Ectodermal cell (in vitro differentiated cells): ENCODE measurements around the gene PRICKLE2. TPM values are rescaled to one million over a fixed set of nuclear protein-coding genes. Genes with fewer than 3 reads are reported as not detected.

Source experiments
- H3K27ac ChIP-seq: 2 replicates; pipeline ENCODE4 v1.7.0; 2013; ENCODE audit warnings: mild to moderate bottlenecking, low read depth, low read length; ENCODE audit not compliant: insufficient read depth, poor library complexity, severe bottlenecking
- H3K27me3 ChIP-seq: 2 replicates; pipeline ENCODE4 v1.7.0; 2013; ENCODE audit warnings: mild to moderate bottlenecking, low read length; ENCODE audit not compliant: insufficient read depth, control insufficient read depth, poor library complexity, severe bottlenecking
- H3K36me3 ChIP-seq: one replicate; pipeline ENCODE4 v1.7.0; 2013; ENCODE audit warnings: low read length; ENCODE audit not compliant: control insufficient read depth, insufficient read depth
- H3K4me1 ChIP-seq: one replicate; pipeline ENCODE4 v1.7.0; 2013; ENCODE audit warnings: low read length; ENCODE audit not compliant: control insufficient read depth, insufficient read depth
- H3K4me3 ChIP-seq: 2 replicates; pipeline ENCODE4 v1.7.0; 2013; ENCODE audit warnings: low read depth, low read length, control low read depth; ENCODE audit not compliant: insufficient read depth
- H3K9me3 ChIP-seq: 2 replicates; pipeline ENCODE4 v1.7.0; 2013; ENCODE audit warnings: mild to moderate bottlenecking, low read length, moderate library complexity; ENCODE audit not compliant: control insufficient read depth
- WGBS, 2 experiments: methylation state at CpG; one replicate each; pipeline ENCODE4 v1.1.7; 2013; ENCODE audit warnings: missing lambda C conversion rate in 2 of 2; 5-methylcytosine and 5-hydroxymethylcytosine counted together
- polyA plus RNA-seq, 4 experiments: library from polyadenylated mRNA; stranded (reverse); fragments of 50-300 nt; gene quantifications; one replicate each; pipeline ENCODE4 v1.2.3, GENCODE V29; 2013

PRICKLE2 gene, protein sequence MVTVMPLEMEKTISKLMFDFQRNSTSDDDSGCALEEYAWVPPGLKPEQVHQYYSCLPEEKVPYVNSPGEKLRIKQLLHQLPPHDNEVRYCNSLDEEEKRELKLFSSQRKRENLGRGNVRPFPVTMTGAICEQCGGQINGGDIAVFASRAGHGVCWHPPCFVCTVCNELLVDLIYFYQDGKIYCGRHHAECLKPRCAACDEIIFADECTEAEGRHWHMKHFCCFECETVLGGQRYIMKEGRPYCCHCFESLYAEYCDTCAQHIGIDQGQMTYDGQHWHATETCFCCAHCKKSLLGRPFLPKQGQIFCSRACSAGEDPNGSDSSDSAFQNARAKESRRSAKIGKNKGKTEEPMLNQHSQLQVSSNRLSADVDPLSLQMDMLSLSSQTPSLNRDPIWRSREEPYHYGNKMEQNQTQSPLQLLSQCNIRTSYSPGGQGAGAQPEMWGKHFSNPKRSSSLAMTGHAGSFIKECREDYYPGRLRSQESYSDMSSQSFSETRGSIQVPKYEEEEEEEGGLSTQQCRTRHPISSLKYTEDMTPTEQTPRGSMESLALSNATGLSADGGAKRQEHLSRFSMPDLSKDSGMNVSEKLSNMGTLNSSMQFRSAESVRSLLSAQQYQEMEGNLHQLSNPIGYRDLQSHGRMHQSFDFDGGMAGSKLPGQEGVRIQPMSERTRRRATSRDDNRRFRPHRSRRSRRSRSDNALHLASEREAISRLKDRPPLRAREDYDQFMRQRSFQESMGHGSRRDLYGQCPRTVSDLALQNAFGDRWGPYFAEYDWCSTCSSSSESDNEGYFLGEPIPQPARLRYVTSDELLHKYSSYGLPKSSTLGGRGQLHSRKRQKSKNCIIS
- 9.2 TPM for polyA plus RNA-seq (2013, experiment 1 of 4)
- 8.7 TPM for polyA plus RNA-seq (2013, experiment 2 of 4)
- polyA plus RNA-seq (2013, experiment 3 of 4) = 6.6 TPM
- 6.5 TPM for polyA plus RNA-seq (2013, experiment 4 of 4)

DNA sequence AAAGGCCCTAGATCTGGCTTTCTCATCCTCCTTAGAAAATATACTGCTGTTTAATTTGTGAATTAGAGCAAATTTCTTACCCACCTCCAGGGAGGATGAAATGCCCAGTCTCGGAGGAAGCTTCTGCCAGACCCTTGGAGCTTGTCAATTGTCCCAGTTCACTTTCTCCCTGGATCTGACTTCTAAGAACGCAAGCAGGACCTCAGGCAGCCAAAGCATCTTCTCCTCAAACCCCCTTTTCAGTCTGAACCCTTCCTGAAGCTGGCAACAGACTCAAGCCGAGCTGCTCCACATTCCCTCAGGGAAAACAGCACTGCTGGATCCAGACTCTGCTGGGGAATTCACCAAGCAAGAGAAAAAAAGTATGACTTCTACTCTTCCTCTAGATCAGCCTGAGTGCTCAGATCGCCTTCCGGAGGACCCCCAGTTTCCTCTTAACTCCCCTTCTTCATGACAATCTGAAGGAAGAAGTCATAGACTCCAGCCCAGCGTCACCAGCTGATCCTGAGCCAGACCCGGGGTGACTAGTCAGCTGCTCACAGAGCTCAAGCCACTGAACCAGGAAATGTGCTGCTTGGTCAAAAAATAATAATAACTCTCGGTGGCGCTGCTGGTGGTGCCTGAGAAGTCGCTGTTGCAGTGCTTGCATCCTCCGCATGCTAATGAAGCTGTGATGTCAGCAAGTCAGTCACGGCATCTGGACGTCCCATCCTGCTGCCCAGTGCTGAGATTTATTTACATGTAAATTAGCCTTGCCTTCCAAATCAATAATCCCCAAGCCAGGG, at the start of gene PRICKLE2:
Gene PRICKLE2, minus strand, starts transcription at position 641 of the 785 bp plus-strand sequence. CDS start 26,539 bp downstream, outside the sequence.
- peaks cover 45% of the 10 kb centered on the region for H3K4me1 ChIP-seq
- H3K9me3 ChIP-seq = no peaks in the 10 kb centered on the region
- no peaks in the 10 kb centered on the region for H3K36me3 ChIP-seq
- H3K27me3 ChIP-seq = no peaks in the 10 kb centered on the region
- WGBS, 2 experiments = 16 to 17% methylated on average over 13 of the region's 13 CpGs
- H3K27ac ChIP-seq = peak within 1 kb of the TSS; percentile 77
- H3K4me3 ChIP-seq = peak within 1 kb of the TSS; percentile 32

DNA sequence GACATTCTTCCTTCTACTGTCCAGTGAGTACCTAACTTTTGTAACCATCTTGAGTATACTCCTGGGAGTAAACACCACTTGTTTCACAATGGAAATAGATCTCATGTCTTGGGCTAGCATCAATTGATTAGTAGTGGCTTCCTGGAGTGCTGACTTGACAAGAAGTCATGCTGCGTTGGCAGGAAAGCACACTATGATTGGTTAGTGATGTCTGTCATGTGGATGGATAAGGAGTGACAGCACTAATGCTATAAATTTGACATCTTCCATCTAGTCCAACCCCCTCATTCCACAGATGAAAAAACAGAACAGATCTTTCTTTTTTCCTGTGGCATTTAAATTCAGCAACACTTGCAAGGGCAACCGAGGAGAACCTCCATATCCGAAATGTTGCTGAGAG, 47.6 kb upstream of the PRICKLE2 start:
- H3K4me1 ChIP-seq = no peaks in the 10 kb centered on the region
- no peaks in the 10 kb centered on the region for H3K36me3 ChIP-seq
- H3K9me3 ChIP-seq = peaks cover 5% of the 10 kb centered on the region
- H3K4me3 ChIP-seq = no peak overlapping the region
- H3K27me3 ChIP-seq = peaks cover 4% of the 10 kb centered on the region
- no peak overlapping the region for H3K27ac ChIP-seq
- WGBS, 2 experiments = 93 to 98% methylated on average over 3 of the region's 3 CpGs

DNA sequence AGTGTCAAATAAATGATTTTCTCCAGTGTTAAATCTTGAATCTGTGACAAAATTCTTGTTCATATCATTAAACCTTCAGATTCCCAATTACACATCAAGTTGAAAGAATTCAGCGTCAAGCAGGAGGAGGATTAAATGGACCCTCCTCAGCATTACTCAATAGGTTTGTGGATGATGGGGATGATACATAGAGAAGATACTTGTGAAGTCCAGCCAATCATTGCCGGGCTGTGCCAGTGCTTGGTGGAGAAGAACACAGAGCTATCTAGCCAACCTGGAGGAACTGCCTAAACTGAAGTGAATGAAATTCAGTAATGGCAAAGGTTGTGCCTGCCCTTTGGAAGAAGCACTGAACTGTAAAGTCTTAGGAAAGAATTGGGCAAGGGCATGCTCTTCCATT, 47.0 kb upstream of the PRICKLE2 start:
- H3K36me3 ChIP-seq = no peaks in the 10 kb centered on the region
- H3K4me3 ChIP-seq = no peak overlapping the region
- peaks cover 5% of the 10 kb centered on the region for H3K9me3 ChIP-seq
- WGBS, 2 experiments = 95 to 97% methylated on average over 2 of the region's 2 CpGs
- no peak overlapping the region for H3K27ac ChIP-seq
- H3K27me3 ChIP-seq = peaks cover 4% of the 10 kb centered on the region
- peaks cover 4% of the 10 kb centered on the region for H3K4me1 ChIP-seq

DNA sequence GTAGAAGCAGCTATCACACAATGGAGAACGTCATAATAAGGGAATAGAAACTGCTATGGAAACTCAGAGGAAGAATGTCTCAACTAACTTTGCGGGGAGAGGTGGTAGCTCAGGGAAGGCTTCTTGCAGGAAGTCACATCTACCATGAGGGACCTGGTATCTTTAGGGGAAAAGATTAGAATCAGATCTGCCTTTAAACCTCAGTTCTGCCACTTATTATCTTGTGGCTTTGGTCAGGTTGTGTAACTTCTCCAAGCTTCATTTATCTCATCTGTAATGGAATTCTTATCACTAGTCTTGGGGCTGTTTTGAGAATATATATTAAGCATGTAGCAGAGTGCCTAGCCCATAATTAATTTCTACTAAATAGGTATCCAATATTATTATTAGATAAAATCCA, 46.4 kb upstream of the PRICKLE2 start:
- peaks cover 5% of the 10 kb centered on the region for H3K9me3 ChIP-seq
- peaks cover 4% of the 10 kb centered on the region for H3K27me3 ChIP-seq
- no peaks in the 10 kb centered on the region for H3K36me3 ChIP-seq
- H3K4me1 ChIP-seq = peaks cover 11% of the 10 kb centered on the region
- no peak overlapping the region for H3K4me3 ChIP-seq
- 90% methylated on average over 2 of the region's 2 CpGs for WGBS, 2 experiments
- no peak overlapping the region for H3K27ac ChIP-seq

DNA sequence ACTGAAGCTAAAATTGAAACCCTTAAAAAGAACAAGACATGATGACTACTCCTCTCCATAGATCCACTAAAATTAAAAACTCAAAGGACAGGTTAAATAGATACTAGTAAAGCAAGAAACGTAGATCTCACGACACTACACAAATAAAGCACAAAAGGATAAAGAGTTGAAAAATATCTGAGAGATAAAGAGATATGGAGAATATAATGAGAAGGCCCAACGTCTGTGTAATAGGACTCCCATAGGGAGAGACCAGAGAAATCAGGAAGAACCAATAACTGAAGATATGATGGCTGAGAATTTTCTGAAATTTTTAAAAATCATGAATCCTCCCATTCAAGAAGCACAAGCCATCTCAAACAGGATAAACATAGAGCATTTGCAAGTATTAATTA, 45.6 kb upstream of the PRICKLE2 start:
- Histone ChIP-seq H3K9me3 (peaks cover 5% of the 10 kb centered on the region), H3K4me1 (peaks cover 19% of the 10 kb centered on the region), H3K27me3 (peaks cover 4% of the 10 kb centered on the region), H3K36me3 (no peaks in the 10 kb centered on the region), H3K27ac (no peak overlapping the region), H3K4me3 (no peak overlapping the region)
- WGBS, 2 experiments = 75 to 97% methylated on average over 1 to 3 of the region's 3 CpGs

DNA sequence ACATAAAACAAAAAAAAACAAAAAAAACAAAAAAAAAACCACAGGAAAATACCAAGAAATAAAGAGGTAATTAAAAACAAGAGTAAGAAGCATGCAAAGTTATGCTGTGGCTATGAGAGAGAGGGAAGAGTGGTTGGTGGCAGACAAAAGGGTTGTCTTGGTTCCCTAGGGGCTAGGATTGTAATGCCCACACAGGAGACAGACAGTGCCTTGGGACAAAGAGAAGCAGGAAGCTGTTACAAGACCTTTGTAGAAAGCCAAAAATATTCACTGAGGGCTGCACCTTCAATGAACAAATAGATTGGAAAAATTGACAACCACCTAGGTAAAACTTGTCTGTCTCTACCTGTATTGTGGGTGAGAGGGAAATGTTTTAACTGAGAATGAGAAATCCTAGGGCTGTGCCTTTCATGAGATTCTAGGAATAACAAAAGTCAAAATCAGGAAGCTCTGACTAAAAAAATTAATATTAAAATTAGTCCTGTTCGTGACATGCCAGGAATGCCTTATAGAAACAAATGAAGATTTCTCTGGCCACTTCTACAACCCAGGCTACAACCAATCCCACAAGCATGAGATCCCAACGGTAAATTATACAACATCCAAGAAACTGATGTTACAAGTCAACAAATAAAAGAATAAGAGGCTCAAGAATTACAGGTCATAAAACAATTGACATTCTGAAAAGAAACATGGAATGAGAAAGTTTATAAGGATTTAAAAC, 45.0 kb upstream of the PRICKLE2 start:
- peaks cover 5% of the 10 kb centered on the region for H3K9me3 ChIP-seq
- no peaks in the 10 kb centered on the region for H3K36me3 ChIP-seq
- H3K4me3 ChIP-seq = no peak overlapping the region
- WGBS, 2 experiments = 77 to 100% methylated on average over 2 of the region's 2 CpGs
- H3K27me3 ChIP-seq = peaks cover 4% of the 10 kb centered on the region
- peaks cover 22% of the 10 kb centered on the region for H3K4me1 ChIP-seq
- H3K27ac ChIP-seq = peak overlapping the region; percentile 29

DNA sequence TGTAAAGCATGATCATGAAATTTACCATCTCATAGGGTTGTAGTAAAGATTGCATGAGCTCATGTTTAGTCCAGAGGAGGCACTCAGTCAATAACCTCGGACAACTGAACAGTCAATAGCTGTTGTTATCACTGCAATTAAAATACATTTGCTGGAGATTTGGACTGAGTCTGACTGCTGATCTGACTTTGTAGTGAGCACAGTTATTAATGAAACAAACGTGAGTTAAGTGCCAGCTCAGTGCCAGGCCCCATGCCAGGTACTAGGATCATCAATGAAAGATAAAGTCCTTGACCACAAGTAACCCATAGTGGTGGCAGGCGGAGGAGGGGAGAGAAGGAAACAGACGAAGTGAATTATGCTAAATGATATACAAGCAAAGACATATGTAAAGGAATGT, 43.7 kb upstream of the PRICKLE2 start:
- H3K36me3 ChIP-seq = no peaks in the 10 kb centered on the region
- H3K27me3 ChIP-seq = peaks cover 4% of the 10 kb centered on the region
- H3K4me1 ChIP-seq = peaks cover 22% of the 10 kb centered on the region
- WGBS, 2 experiments = 92 to 98% methylated on average over 3 to 4 of the region's 4 CpGs
- peaks cover 5% of the 10 kb centered on the region for H3K9me3 ChIP-seq
- no peak overlapping the region for H3K27ac ChIP-seq
- H3K4me3 ChIP-seq = no peak overlapping the region

DNA sequence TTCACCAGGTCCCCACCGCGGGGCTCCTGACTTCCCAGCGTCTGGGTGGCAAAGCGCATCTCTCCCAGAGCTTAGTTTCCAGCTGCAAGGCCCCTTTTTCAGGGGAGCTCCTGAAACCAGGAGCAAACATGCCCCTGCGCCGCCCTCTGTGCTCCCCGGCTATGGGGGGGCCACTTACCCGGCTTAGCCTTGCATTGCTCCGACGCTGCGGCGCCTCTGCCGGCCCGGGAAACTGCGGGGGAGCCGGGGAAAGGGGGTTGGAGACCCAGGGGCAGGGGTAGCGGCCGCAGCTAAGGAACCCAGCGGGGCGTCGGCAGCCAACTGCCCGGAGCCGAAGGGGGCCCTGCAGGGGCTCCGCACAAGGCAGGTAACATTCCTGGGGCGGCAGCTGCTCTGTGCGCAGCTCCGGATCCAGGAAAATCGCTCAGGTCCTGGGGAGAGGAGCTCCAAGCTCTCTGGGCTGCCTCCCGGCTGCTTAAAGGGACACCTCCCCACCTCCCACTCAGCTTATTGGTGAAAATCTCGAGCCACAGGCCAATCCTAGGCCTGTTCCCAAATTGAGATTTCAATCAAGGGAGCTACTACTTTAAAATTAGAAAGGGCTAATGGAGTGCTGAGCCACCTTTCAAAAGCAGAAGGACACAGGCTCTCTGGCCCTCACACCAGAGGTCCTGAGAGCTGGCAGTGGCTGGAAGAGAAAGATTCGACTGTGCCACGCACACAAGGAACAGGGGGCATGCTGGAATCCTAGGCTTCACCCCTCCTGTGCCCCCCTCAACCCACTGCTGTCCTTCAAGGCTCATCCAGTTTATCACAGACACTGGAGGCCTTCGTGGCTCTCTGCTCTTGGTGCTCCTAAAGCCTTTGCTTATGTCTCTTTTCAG, 42.7 kb upstream of the PRICKLE2 start:
- 6 to 7% methylated on average over 33 of the region's 33 CpGs for WGBS, 2 experiments
- H3K4me3 ChIP-seq = peak overlapping the region; percentile 54
- peaks cover 4% of the 10 kb centered on the region for H3K27me3 ChIP-seq
- no peaks in the 10 kb centered on the region for H3K36me3 ChIP-seq
- peaks cover 22% of the 10 kb centered on the region for H3K4me1 ChIP-seq
- H3K27ac ChIP-seq = peak overlapping the region; percentile 50
- H3K9me3 ChIP-seq = peaks cover 5% of the 10 kb centered on the region

DNA sequence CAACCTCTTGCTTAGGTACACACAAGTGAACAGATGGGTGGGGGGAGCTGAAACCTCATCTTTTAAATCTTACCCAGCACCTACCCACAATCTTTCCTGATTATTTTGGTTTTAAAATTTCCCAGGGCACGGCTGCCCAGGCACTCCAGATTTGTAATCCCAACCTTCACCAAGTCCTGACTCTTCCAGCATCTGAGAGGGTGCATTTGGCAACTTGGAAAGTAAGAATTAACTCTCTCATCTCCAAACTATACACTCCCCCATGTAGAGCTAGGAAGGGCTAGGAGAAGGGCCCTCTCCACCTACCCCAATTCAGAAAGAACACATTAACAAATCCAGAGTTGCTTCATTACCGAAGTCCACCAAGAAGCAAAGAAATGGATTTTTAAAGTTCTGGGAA, 41.7 kb upstream of the PRICKLE2 start:
- 72 to 74% methylated on average over 2 of the region's 2 CpGs for WGBS, 2 experiments
- peaks cover 5% of the 10 kb centered on the region for H3K9me3 ChIP-seq
- no peaks in the 10 kb centered on the region for H3K36me3 ChIP-seq
- H3K27ac ChIP-seq = no peak overlapping the region
- peaks cover 22% of the 10 kb centered on the region for H3K4me1 ChIP-seq
- H3K4me3 ChIP-seq = peak overlapping the region; percentile 54
- peaks cover 4% of the 10 kb centered on the region for H3K27me3 ChIP-seq
